ENCODE measurements around the gene PPFIA2.

The PPFIA2 gene

DNA sequence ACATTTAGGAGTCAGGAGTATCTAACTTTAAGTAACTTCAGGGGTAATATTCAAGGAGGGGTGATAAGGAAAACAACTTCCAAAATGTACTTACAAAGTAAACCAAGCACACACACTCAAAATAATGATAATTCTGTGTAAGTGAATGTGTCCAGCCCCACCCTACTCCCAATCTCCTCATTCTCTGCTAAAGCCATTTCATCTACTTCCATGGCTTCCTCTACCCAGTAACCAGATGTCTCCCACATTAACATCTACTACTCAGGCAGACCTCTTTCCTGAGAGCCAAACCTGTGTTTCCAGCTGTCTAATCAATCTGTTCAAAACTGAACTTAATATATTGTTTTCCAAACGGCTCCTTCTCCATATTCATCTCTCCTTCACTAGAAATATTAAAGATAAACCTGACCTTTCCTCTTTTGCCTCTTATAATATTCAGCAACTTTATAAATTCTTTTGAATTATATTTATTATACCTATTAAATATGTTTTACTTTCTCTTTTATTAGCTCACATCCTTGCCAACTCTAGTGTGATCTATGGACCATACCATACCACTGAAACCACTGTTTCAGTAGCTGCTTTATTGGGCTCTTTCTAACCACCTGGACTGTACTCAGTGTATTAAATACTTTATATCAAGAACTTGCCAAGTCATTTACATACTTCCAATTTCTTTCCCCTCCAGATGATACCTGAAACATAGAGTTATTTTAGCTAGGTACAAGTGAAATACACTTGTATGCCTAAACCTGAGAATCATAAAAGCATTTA, 170.7 kb downstream of the PPFIA2 start:
- no peak overlapping the region for H3K27ac ChIP-seq (replicated peaks; ENCODE audit: low read length)
- WGBS, 2 donors (ENCODE audit: extremely low coverage in 2 of 2, insufficient read length in 2 of 2, insufficient replicate concordance in 1 of 2) = no CpG with 5 or more reads among the region's 1 CpG
- no peak overlapping the region for H3K9ac ChIP-seq (ENCODE audit: low read depth, low read length, poor library complexity)
- H3K4ac ChIP-seq (ENCODE audit: low read length) = no peak overlapping the region
- no peak overlapping the region for H4K8ac ChIP-seq (ENCODE audit: low read depth, low read length)
- no peak overlapping the region for H2BK15ac ChIP-seq (ENCODE audit: low read length)
- H2AFZ ChIP-seq (ENCODE audit: low read length) = no peak overlapping the region
- H3K4me1 ChIP-seq (ENCODE audit: control insufficient read depth in 2 of 2, insufficient read depth in 1 of 2, low read depth in 1 of 2, low read length in 2 of 2) = no peaks in the 10 kb centered on the region
- H3K36me3 ChIP-seq (replicated peaks in 1 of 2; ENCODE audit: control insufficient read depth in 2 of 2, insufficient read depth in 2 of 2, low read length in 2 of 2) = no peaks in the 10 kb centered on the region
- no peak overlapping the region for H3K4me3 ChIP-seq (ENCODE audit: low read length in 2 of 2)
- H3K79me1 ChIP-seq (ENCODE audit: low read depth, low read length) = no peaks in the 10 kb centered on the region
- no peak overlapping the region for H4K91ac ChIP-seq (ENCODE audit: low read depth, low read length, poor library complexity)
- H3K23ac ChIP-seq (ENCODE audit: low read depth, low read length, poor library complexity) = no peak overlapping the region
- no peak overlapping the region for H2BK120ac ChIP-seq (ENCODE audit: low read depth, low read length)
- no peak overlapping the region for H3K18ac ChIP-seq (ENCODE audit: low read length)
- H3K14ac ChIP-seq (ENCODE audit: low read length) = no peak overlapping the region
- DNase-seq (ENCODE audit: low spot score) = no peak
- H3K4me2 ChIP-seq (ENCODE audit: insufficient read depth, low read length, poor library complexity, severe bottlenecking) = no peak overlapping the region
- H3K9me3 ChIP-seq (replicated peaks in 1 of 2; ENCODE audit: control insufficient read depth in 2 of 2, insufficient read depth in 1 of 2, low read depth in 1 of 2, low read length in 2 of 2) = peaks cover 0 to 2% of the 10 kb centered on the region in 2 donors
- H2BK5ac ChIP-seq (ENCODE audit: low read length) = no peak overlapping the region
- no peak overlapping the region for H2BK12ac ChIP-seq (ENCODE audit: low read length)
- no peaks in the 10 kb centered on the region for H3K27me3 ChIP-seq (ENCODE audit: control insufficient read depth in 3 of 3, insufficient read depth in 3 of 3, low read depth in 1 of 3, low read length in 3 of 3)
- no peak overlapping the region for H2AK5ac ChIP-seq (ENCODE audit: low read depth, low read length)

DNA sequence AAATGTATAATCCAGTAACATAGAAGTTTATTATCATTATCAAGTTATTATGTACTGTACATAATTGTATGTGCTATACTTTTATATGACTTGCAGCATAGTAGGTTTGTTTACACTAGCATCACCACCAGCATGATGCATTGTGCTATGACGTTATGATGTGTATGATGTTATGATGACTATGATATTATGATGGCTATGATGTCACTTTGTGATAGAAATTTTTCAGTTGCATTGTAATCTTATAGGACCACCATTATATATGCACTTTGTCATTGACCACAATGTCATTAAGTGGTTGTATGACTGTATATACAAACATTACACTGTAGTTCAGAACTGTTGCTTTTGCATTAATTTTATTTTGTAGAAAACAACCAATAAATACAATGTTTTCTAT, 173.4 kb downstream of the PPFIA2 start:
- no peak overlapping the region for H4K8ac ChIP-seq (ENCODE audit: low read depth, low read length)
- WGBS, 2 donors (ENCODE audit: extremely low coverage in 2 of 2, insufficient read length in 2 of 2, insufficient replicate concordance in 1 of 2) = no CpG with 5 or more reads among the region's 1 CpG
- no peak overlapping the region for H4K91ac ChIP-seq (ENCODE audit: low read depth, low read length, poor library complexity)

DNA sequence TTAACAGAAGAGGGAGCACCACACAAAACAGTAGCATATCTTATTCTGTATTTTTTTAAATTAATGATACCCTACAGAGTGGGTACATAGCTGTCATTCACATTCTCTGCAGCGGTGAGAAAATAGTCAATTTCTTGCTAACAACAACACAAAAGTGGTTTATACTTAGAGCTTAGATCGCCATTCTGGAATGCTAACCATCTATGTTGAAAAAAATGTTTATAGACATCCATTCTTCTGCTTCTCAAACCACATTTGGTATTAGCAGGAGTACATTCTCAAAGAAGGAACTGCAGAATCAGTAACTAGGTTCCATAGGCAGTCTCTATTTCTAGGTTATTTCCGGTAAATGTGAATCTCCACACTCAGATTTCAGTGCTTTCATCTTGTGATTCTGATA, 185.9 kb downstream of the PPFIA2 start:
- no peak overlapping the region for H3K4me2 ChIP-seq (ENCODE audit: insufficient read depth, low read length, poor library complexity, severe bottlenecking)

More for the DNA sequence above, 173.4 kb downstream of the PPFIA2 start:
- no peaks in the 10 kb centered on the region for H3K79me1 ChIP-seq (ENCODE audit: low read depth, low read length)
- H2AK5ac ChIP-seq (ENCODE audit: low read depth, low read length) = no peak overlapping the region
- no peak overlapping the region for H2BK15ac ChIP-seq (ENCODE audit: low read length)
- no peak overlapping the region for H2AFZ ChIP-seq (ENCODE audit: low read length)
- no peak overlapping the region for H3K4ac ChIP-seq (ENCODE audit: low read length)
- H3K4me1 ChIP-seq (ENCODE audit: control insufficient read depth in 2 of 2, insufficient read depth in 1 of 2, low read depth in 1 of 2, low read length in 2 of 2) = no peaks in the 10 kb centered on the region
- no peak overlapping the region for H3K14ac ChIP-seq (ENCODE audit: low read length)
- no peak overlapping the region for H3K23ac ChIP-seq (ENCODE audit: low read depth, low read length, poor library complexity)
- H3K9me3 ChIP-seq (replicated peaks in 1 of 2; ENCODE audit: control insufficient read depth in 2 of 2, insufficient read depth in 1 of 2, low read depth in 1 of 2, low read length in 2 of 2) = peaks cover 0 to 2% of the 10 kb centered on the region in 2 donors
- H3K4me3 ChIP-seq (ENCODE audit: low read length in 2 of 2) = no peak overlapping the region
- H2BK12ac ChIP-seq (ENCODE audit: low read length) = no peak overlapping the region
- H3K27me3 ChIP-seq (ENCODE audit: control insufficient read depth in 3 of 3, insufficient read depth in 3 of 3, low read depth in 1 of 3, low read length in 3 of 3) = no peaks in the 10 kb centered on the region
- no peak overlapping the region for H2BK120ac ChIP-seq (ENCODE audit: low read depth, low read length)
- no peak for DNase-seq (ENCODE audit: low spot score)
- no peak overlapping the region for H2BK5ac ChIP-seq (ENCODE audit: low read length)
- no peak overlapping the region for H3K9ac ChIP-seq (ENCODE audit: low read depth, low read length, poor library complexity)
- H3K18ac ChIP-seq (ENCODE audit: low read length) = no peak overlapping the region
- H3K4me2 ChIP-seq (ENCODE audit: insufficient read depth, low read length, poor library complexity, severe bottlenecking) = no peak overlapping the region
- no peaks in the 10 kb centered on the region for H3K36me3 ChIP-seq (replicated peaks in 1 of 2; ENCODE audit: control insufficient read depth in 2 of 2, insufficient read depth in 2 of 2, low read length in 2 of 2)
- no peak overlapping the region for H3K27ac ChIP-seq (replicated peaks; ENCODE audit: low read length)

GRCh38 chr12:81572411-81572810, 186.7 kb downstream of the PPFIA2 start:
- no peak overlapping the region for H3K4ac ChIP-seq (ENCODE audit: low read length)
- no peaks in the 10 kb centered on the region for H3K4me1 ChIP-seq (ENCODE audit: control insufficient read depth in 2 of 2, insufficient read depth in 1 of 2, low read depth in 1 of 2, low read length in 2 of 2)
- no CpG with 5 or more reads among the region's 1 CpG for WGBS, 2 donors (ENCODE audit: extremely low coverage in 2 of 2, insufficient read length in 2 of 2, insufficient replicate concordance in 1 of 2)
- no peak overlapping the region for H3K14ac ChIP-seq (ENCODE audit: low read length)
- H2BK5ac ChIP-seq (ENCODE audit: low read length) = no peak overlapping the region
- no peak overlapping the region for H3K23ac ChIP-seq (ENCODE audit: low read depth, low read length, poor library complexity)
- H2BK12ac ChIP-seq (ENCODE audit: low read length) = no peak overlapping the region
- no peaks in the 10 kb centered on the region for H3K9me3 ChIP-seq (replicated peaks in 1 of 2; ENCODE audit: control insufficient read depth in 2 of 2, insufficient read depth in 1 of 2, low read depth in 1 of 2, low read length in 2 of 2)
- H2AFZ ChIP-seq (ENCODE audit: low read length) = no peak overlapping the region
- H3K36me3 ChIP-seq (replicated peaks in 1 of 2; ENCODE audit: control insufficient read depth in 2 of 2, insufficient read depth in 2 of 2, low read length in 2 of 2) = no peaks in the 10 kb centered on the region
- no peak overlapping the region for H3K4me3 ChIP-seq (ENCODE audit: low read length in 2 of 2)
- no peak overlapping the region for H2AK5ac ChIP-seq (ENCODE audit: low read depth, low read length)
- no peak overlapping the region for H4K91ac ChIP-seq (ENCODE audit: low read depth, low read length, poor library complexity)
- no peak overlapping the region for H3K4me2 ChIP-seq (ENCODE audit: insufficient read depth, low read length, poor library complexity, severe bottlenecking)
- no peak overlapping the region for H2BK120ac ChIP-seq (ENCODE audit: low read depth, low read length)
- no peak overlapping the region for H3K9ac ChIP-seq (ENCODE audit: low read depth, low read length, poor library complexity)
- H3K79me1 ChIP-seq (ENCODE audit: low read depth, low read length) = no peaks in the 10 kb centered on the region
- no peak for DNase-seq (ENCODE audit: low spot score)
- no peak overlapping the region for H3K27ac ChIP-seq (replicated peaks; ENCODE audit: low read length)
- H3K18ac ChIP-seq (ENCODE audit: low read length) = no peak overlapping the region
- H2BK15ac ChIP-seq (ENCODE audit: low read length) = no peak overlapping the region
- no peak overlapping the region for H4K8ac ChIP-seq (ENCODE audit: low read depth, low read length)
- no peaks in the 10 kb centered on the region for H3K27me3 ChIP-seq (ENCODE audit: control insufficient read depth in 3 of 3, insufficient read depth in 3 of 3, low read depth in 1 of 3, low read length in 3 of 3)

More for the DNA sequence above, 185.9 kb downstream of the PPFIA2 start:
- H3K4ac ChIP-seq (ENCODE audit: low read length) = no peak overlapping the region
- H3K27me3 ChIP-seq (ENCODE audit: control insufficient read depth in 3 of 3, insufficient read depth in 3 of 3, low read depth in 1 of 3, low read length in 3 of 3) = no peaks in the 10 kb centered on the region
- no CpG with 5 or more reads among the region's 3 CpGs for WGBS, 2 donors (ENCODE audit: extremely low coverage in 2 of 2, insufficient read length in 2 of 2, insufficient replicate concordance in 1 of 2)
- no peak overlapping the region for H3K27ac ChIP-seq (replicated peaks; ENCODE audit: low read length)
- H3K79me1 ChIP-seq (ENCODE audit: low read depth, low read length) = no peaks in the 10 kb centered on the region
- no peak overlapping the region for H4K91ac ChIP-seq (ENCODE audit: low read depth, low read length, poor library complexity)
- no peak overlapping the region for H2AFZ ChIP-seq (ENCODE audit: low read length)
- no peak overlapping the region for H3K14ac ChIP-seq (ENCODE audit: low read length)
- H2BK15ac ChIP-seq (ENCODE audit: low read length) = no peak overlapping the region
- no peak overlapping the region for H3K18ac ChIP-seq (ENCODE audit: low read length)
- H3K9me3 ChIP-seq (replicated peaks in 1 of 2; ENCODE audit: control insufficient read depth in 2 of 2, insufficient read depth in 1 of 2, low read depth in 1 of 2, low read length in 2 of 2) = no peaks in the 10 kb centered on the region
- H2AK5ac ChIP-seq (ENCODE audit: low read depth, low read length) = no peak overlapping the region
- H3K23ac ChIP-seq (ENCODE audit: low read depth, low read length, poor library complexity) = no peak overlapping the region
- no peaks in the 10 kb centered on the region for H3K4me1 ChIP-seq (ENCODE audit: control insufficient read depth in 2 of 2, insufficient read depth in 1 of 2, low read depth in 1 of 2, low read length in 2 of 2)
- H2BK12ac ChIP-seq (ENCODE audit: low read length) = no peak overlapping the region
- no peak overlapping the region for H4K8ac ChIP-seq (ENCODE audit: low read depth, low read length)
- no peaks in the 10 kb centered on the region for H3K36me3 ChIP-seq (replicated peaks in 1 of 2; ENCODE audit: control insufficient read depth in 2 of 2, insufficient read depth in 2 of 2, low read length in 2 of 2)
- no peak overlapping the region for H3K4me3 ChIP-seq (ENCODE audit: low read length in 2 of 2)
- no peak for DNase-seq (ENCODE audit: low spot score)
- H3K9ac ChIP-seq (ENCODE audit: low read depth, low read length, poor library complexity) = no peak overlapping the region
- no peak overlapping the region for H2BK120ac ChIP-seq (ENCODE audit: low read depth, low read length)
- H2BK5ac ChIP-seq (ENCODE audit: low read length) = no peak overlapping the region

Measured in neuronal stem cell (in vitro differentiated cells).